Right cardiac atrium (tissue), 5 donors: Measurements from ENCODE around the gene CDK3. TPM values are rescaled to one million over a fixed set of nuclear protein-coding genes. Genes with fewer than 3 reads are reported as not detected.

Experiments
- ATAC-seq, 2 donors: fragments of 200-7000 bp; cut with Tn5 transposase; one replicate each; pipeline versions ENCODE4 v1.8.0 to v1.9.1; 2020; ENCODE audit warnings: moderate library complexity in 2 of 2, mild to moderate bottlenecking in 1 of 2
- DNase-seq, 3 donors: peaks; one replicate each; pipeline ENCODE4 v3.0.0-alpha.2; 2020
- H3K27ac ChIP-seq: one replicate; pipeline ENCODE4 v1.5.1; 2013; ENCODE audit warnings: mild to moderate bottlenecking, low read length, control low read depth, moderate library complexity
- H3K27me3 ChIP-seq: one replicate; pipeline ENCODE4 v1.6.1; 2013; ENCODE audit not compliant: control insufficient read depth, insufficient read depth
- H3K4me1 ChIP-seq: one replicate; pipeline ENCODE4 v1.6.1; 2013; ENCODE audit warnings: low read length; ENCODE audit not compliant: control insufficient read depth, insufficient read depth
- H3K4me3 ChIP-seq: one replicate; pipeline ENCODE4 v1.5.1; 2013; ENCODE audit warnings: low read length, control low read depth
- H3K9me3 ChIP-seq: one replicate; pipeline ENCODE4 v1.6.1; 2013; ENCODE audit warnings: low read length; ENCODE audit not compliant: control insufficient read depth
- WGBS: extraction: QIAGEN DNeasy Blood & Tissue Kit; methylation state at CpG from one replicate; pipeline ENCODE4 v1.1.7; 2013; 5-methylcytosine and 5-hydroxymethylcytosine counted together
- intact Hi-C, 4 donors: fragments of 100-400 bp; cut with DNase I; formaldehyde crosslinking; loops; one replicate each; pipeline versions ENCODE4 v1.11.0 to v1.14.0; 2022 to 2023
- polyA plus RNA-seq: library from polyadenylated mRNA; stranded (reverse); fragments of 200-250 nt; gene quantifications from one replicate; pipeline ENCODE4 v1.2.3, GENCODE V29; 2013
- total RNA-seq, 4 donors: library from RNA; stranded (reverse); fragmentation: NEBNext Ultra II Directional; extraction: Animal tissue kit (Norgen Biotek cat#: 25700); gene quantifications; one replicate each; pipeline ENCODE4 v1.2.1, GENCODE V29; 2021
- donor health status: healthy with polysubstance abuse.
- donor health status: DM: no; HTN: yes; CAD: no.
- donor health status: DM: no; HTN: no; CAD: no.
- donor health status: DM: no; HTN: yes; CAD: no; lungs with severe emphysema.
- donor health status: DM: yes; HTN: yes; CAD: no.

The CDK3 gene
- total and polyA plus RNA-seq, 5 donors: 2.4 to 2.9 (median 2.5) TPM

GRCh38 chr17:75995385-75995925 lies 5.2 kb upstream of the CDK3 start:
- Histone ChIP-seq H3K9me3 (no peaks in the 10 kb centered on the region), H3K4me3 (no peak overlapping the region), H3K27ac (no peak overlapping the region), H3K27me3 (no peaks in the 10 kb centered on the region), H3K4me1 (peaks cover 3% of the 10 kb centered on the region)
- DNase-seq: peak in 1 of 3 donors; percentile 9
- intact Hi-C loops: loop anchor here in 1 of 4 donors (10.0 kb wide), 1 partner anchor 51 kb away; the partner anchor contains the start of gene FBF1
- 97% methylated on average over 7 of the region's 7 CpGs for WGBS
- no peak for ATAC-seq

GRCh38 chr17:75996665-75997590 lies 3.7 kb upstream of the CDK3 start:
- intact Hi-C loops: loop anchor here in 1 of 4 donors (10.0 kb wide), 1 partner anchor 52 kb away; the partner anchor contains the start of gene FBF1
- WGBS: 40% methylated on average over 18 of the region's 18 CpGs
- H3K9me3 ChIP-seq: no peaks in the 10 kb centered on the region
- no peaks in the 10 kb centered on the region for H3K27me3 ChIP-seq
- ATAC-seq: peak; percentile 53 to 61
- no peak overlapping the region for H3K4me3 ChIP-seq
- H3K4me1 ChIP-seq: peaks cover 3% of the 10 kb centered on the region
- peak in 1 of 3 donors; percentile 78 for DNase-seq
- no peak overlapping the region for H3K27ac ChIP-seq

DNA sequence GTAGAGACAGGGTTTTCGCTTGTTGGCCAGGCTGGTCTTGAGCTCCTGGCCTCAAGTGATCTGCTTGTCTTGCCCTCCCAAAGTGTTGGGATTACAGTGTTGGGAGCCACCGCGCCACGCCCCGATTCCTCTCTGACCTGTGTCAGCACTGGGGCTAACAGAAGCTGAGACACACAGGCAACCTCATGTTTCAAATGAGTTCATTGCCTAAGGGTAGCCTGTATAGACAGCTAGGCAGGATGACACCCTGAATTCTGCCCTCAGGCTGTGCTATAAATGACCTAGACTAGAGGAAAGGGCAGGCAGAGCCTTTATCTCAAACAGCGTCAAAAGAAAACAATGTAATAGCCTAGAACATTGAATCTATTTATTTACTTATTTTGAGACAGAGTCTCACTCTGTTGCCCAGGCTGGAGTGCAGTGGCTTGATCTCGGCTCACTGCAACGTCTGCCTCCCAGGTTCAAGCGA lies 2.3 kb upstream of the CDK3 start:
- Histone ChIP-seq H3K27ac (no peak overlapping the region), H3K4me3 (no peak overlapping the region), H3K27me3 (no peaks in the 10 kb centered on the region), H3K4me1 (peaks cover 3% of the 10 kb centered on the region), H3K9me3 (no peaks in the 10 kb centered on the region)
- WGBS: 93% methylated on average over 9 of the region's 9 CpGs
- DNase-seq: no peak
- peak in 1 of 2 donors; percentile 12 for ATAC-seq
- intact Hi-C loops: loop anchor here in 1 of 4 donors (10.0 kb wide), 1 partner anchor 54 kb away; the partner anchor contains the start of gene FBF1

- Histone ChIP-seq H3K4me1 (peaks cover 3% of the 10 kb centered on the region), H3K9me3 (no peaks in the 10 kb centered on the region), H3K4me3 (no peak overlapping the region), H3K27me3 (no peaks in the 10 kb centered on the region), H3K27ac (no peak overlapping the region)
- 75% methylated on average over 31 of the region's 31 CpGs for WGBS
- ATAC-seq (peak in 1 of 2 donors; percentile 5), DNase-seq (peak in 2 of 3 donors; percentile 77 to 80)
- intact Hi-C loops: no loop called here
Measured at GRCh38 chr17:76000016-76000754, 470 bp upstream of the CDK3 start.

- intact Hi-C loops: no loop called here
Measured at GRCh38 chr17:76002100-76002499, 1.4 kb downstream of the CDK3 start.

GRCh38 chr17:76003915-76004314 lies 3.3 kb downstream of the CDK3 start:
- H3K4me1 ChIP-seq: no peaks in the 10 kb centered on the region
- DNase-seq (peak in 1 of 3 donors; percentile 67), ATAC-seq (no peak)
- WGBS: 67% methylated on average over 6 of the region's 6 CpGs
- no peaks in the 10 kb centered on the region for H3K27me3 ChIP-seq
- intact Hi-C loops: loop anchor here in 2 of 4 donors (2.0 kb wide), 1 partner anchor 99 kb away; the partner anchor contains the start of gene MRPL38 (in 2 of the 2)
- H3K27ac ChIP-seq: no peak overlapping the region
- no peaks in the 10 kb centered on the region for H3K9me3 ChIP-seq
- no peak overlapping the region for H3K4me3 ChIP-seq

More at GRCh38 chr17:76002100-76002499, 1.4 kb downstream of the CDK3 start:
- Histone ChIP-seq H3K4me1 (no peaks in the 10 kb centered on the region), H3K9me3 (no peaks in the 10 kb centered on the region), H3K27ac (no peak overlapping the region), H3K4me3 (no peak overlapping the region), H3K27me3 (no peaks in the 10 kb centered on the region)
- no peak for ATAC-seq
- DNase-seq: no peak
- WGBS: 97% methylated on average over 12 of the region's 12 CpGs

DNA sequence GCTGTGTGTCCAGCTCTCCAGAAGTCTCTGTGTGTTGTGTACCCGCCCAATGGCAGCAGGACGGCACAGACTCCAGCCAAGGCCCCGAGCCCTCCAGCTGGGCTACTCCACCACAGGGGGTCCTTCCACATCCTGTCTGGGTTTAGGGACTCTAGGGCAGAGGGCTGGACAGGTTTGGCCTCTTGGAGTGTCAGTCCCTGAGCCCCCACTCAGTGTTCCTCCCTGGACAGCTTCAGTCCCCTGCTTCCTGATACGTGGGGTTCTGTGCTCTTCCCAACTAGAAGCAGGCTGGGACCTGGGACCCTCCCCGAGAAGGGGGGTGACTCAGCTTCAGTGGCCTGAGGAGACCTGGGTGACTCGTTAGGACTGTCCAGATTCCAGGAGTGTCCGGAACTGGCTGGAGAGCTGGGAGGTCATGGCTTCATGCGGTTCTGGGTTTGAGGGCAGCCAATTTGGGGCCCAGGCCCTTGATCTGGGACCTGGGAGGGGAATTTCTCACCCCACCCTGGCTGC lies 4.2 kb downstream of the CDK3 start:
- WGBS: 67% methylated on average over 8 of the region's 8 CpGs
- Histone ChIP-seq H3K4me1 (no peaks in the 10 kb centered on the region), H3K27ac (no peak overlapping the region), H3K4me3 (no peak overlapping the region), H3K9me3 (no peaks in the 10 kb centered on the region), H3K27me3 (no peaks in the 10 kb centered on the region)
- DNase-seq (no peak), ATAC-seq (no peak)
- intact Hi-C loops: loop anchor here in 3 of 4 donors (2.0 to 5.0 kb wide), 2 partner anchors 98 to 100 kb away; partner anchors contain the start of gene MRPL38 (in 2 of the 3)

DNA sequence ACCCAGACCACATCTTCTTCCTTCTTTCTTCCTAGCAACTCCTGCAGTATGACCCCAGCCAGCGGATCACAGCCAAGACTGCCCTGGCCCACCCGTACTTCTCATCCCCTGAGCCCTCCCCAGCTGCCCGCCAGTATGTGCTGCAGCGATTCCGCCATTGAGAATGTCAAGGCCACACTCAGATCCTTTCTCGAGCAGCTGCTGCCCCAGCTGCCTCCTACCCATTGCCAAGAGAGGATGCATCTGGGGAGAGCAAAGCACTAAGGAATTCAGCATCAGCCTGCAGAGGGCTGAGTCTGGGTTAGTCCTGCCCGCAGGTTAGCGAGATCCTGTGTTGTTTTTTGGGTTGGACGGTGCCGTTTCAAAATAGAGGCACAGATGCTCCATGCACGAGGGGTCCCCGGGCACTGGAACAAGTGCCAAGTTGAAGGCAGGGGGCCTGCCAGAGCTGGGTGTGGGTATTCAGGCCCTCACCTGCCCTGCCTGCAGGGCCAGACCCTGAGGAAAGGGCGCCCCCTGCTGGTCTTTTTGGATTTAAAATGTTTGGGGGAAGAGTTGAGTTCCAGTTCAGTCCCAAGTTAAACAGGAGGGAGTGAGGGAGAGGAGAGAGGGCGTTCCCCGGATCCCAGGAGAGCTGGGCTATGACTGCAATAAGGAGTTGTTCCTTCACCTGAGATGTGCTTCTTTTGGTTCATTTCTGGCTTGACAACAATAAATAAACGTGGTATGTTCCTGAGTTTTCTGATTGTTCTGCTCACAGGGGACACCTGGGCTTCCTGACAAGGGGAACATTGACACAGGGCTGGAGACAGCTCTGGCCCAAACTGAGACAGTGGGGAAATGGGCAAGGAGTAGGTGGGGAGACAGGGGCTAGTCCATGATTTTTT lies 4.9 kb downstream of the CDK3 start:
- H3K27me3 ChIP-seq: no peaks in the 10 kb centered on the region
- ATAC-seq (peak; percentile 57 to 69), DNase-seq (peak; percentile 73 to 84 (median 78))
- H3K4me1 ChIP-seq: no peaks in the 10 kb centered on the region
- intact Hi-C loops: loop anchor here in 3 of 4 donors (2.0 to 5.0 kb wide), 2 partner anchors 98 to 101 kb away; partner anchors contain the start of gene MRPL38 (in 2 of the 3)
- H3K4me3 ChIP-seq: no peak overlapping the region
- H3K9me3 ChIP-seq: no peaks in the 10 kb centered on the region
- no peak overlapping the region for H3K27ac ChIP-seq
- 51% methylated on average over 16 of the region's 16 CpGs for WGBS

DNA sequence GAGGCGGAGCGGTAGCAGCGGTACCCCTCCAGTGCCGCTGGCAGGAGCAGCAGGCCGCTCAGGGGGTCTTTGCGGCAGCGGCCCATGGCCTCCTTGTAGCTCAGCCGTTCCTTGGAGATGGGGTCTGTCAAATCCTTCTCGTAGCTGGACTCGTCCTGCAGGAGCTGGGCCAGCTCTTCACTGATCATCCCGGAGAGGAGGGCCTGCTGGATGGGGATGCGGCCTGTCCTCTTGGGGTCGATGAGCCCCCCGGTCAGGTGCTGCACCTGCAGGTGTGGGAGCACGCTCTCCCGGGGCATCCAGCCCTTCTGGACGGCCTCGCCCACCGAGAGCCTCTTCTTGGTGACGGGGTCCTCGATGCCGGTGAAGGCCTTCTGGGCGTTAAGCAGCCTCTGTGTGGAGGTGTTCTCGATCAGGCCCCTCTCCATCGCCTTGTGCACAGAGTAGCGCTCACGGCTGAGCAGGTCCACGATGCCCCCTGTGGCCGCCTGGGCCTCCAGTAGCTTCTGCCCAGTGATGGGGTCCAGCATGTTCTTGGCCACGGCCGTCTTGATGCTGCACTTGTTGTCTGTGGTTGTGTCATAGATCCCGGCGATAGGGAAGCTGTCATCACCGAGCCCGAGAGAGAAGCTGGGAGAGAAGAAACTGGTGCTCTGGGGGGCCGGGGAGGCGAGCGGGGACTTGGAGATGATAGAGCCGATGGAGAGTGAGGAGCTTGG lies 6.6 kb downstream of the CDK3 start:
- DNase-seq: peak in 1 of 3 donors; percentile 43
- Histone ChIP-seq H3K9me3 (no peaks in the 10 kb centered on the region), H3K4me1 (no peaks in the 10 kb centered on the region), H3K27ac (no peak overlapping the region), H3K4me3 (no peak overlapping the region), H3K27me3 (no peaks in the 10 kb centered on the region)
- ATAC-seq: no peak
- WGBS: 90% methylated on average over 39 of the region's 39 CpGs
- intact Hi-C loops: loop anchor here in 1 of 4 donors (5.0 kb wide), 1 partner anchor 100 kb away; no protein-coding TSS in a partner anchor
